Endothelial cell of umbilical vein (primary cell): Measurements from ENCODE around the gene CNOT4.

Experiments
- EZH2 ChIP-seq: IDR thresholded peaks from 2 replicates; pipeline ENCODE4 v1.6.1; 2012; ENCODE audit warnings: borderline replicate concordance, low read depth, mild to moderate bottlenecking, moderate library complexity, low read length, inconsistent platforms; ENCODE audit not compliant: severe bottlenecking
- FOS ChIP-seq: IDR thresholded peaks from 2 replicates; pipeline ENCODE4 v1.6.1; 2011; ENCODE audit warnings: mild to moderate bottlenecking, low read length, moderate library complexity, borderline replicate concordance; ENCODE audit not compliant: insufficient read depth
- GATA2 ChIP-seq: IDR thresholded peaks from 2 replicates; pipeline ENCODE4 v1.7.0; 2011; ENCODE audit warnings: low read depth, mild to moderate bottlenecking, moderate library complexity, mixed read lengths, low read length; ENCODE audit not compliant: insufficient read length, insufficient read depth
- JUN ChIP-seq: IDR thresholded peaks from 2 replicates; pipeline ENCODE4 v1.6.1; 2011; ENCODE audit warnings: borderline replicate concordance, low read depth; ENCODE audit not compliant: insufficient read length, insufficient read depth
- MYC ChIP-seq: IDR thresholded peaks from one replicate; pipeline ENCODE4 v1.6.1; 2011; ENCODE audit warnings: mild to moderate bottlenecking, low read depth, low read length
- POLR2A ChIP-seq: IDR thresholded peaks from 2 replicates; pipeline ENCODE4 v1.6.1; 2012; ENCODE audit warnings: low read depth, mild to moderate bottlenecking, control low read depth, low read length
- POLR2AphosphoS5 ChIP-seq: IDR thresholded peaks from 2 replicates; pipeline ENCODE4 v1.6.1; 2012; ENCODE audit warnings: low read depth, mild to moderate bottlenecking, control low read depth, low read length, moderate library complexity; ENCODE audit not compliant: insufficient read depth
- TF ChIP-seq, protein P1 (sequence below), 2 donors: IDR thresholded peaks; 1 replicate in 1 of 2; 2 replicates in 1 of 2; pipeline ENCODE4 v1.5.1; 2011; ENCODE audit warnings: low read length in 2 of 2, mild to moderate bottlenecking in 2 of 2, moderate library complexity in 2 of 2, control low read depth in 1 of 2, inconsistent platforms in 1 of 2, low read depth in 1 of 2; ENCODE audit not compliant: insufficient read depth in 1 of 2; ENCODE audit errors: extremely low read depth in 1 of 2
- TF ChIP-seq, protein P2 (sequence below): IDR thresholded peaks from 2 replicates; pipeline ENCODE4 v1.6.1; 2011; ENCODE audit not compliant: insufficient read depth, insufficient read length

DNA sequence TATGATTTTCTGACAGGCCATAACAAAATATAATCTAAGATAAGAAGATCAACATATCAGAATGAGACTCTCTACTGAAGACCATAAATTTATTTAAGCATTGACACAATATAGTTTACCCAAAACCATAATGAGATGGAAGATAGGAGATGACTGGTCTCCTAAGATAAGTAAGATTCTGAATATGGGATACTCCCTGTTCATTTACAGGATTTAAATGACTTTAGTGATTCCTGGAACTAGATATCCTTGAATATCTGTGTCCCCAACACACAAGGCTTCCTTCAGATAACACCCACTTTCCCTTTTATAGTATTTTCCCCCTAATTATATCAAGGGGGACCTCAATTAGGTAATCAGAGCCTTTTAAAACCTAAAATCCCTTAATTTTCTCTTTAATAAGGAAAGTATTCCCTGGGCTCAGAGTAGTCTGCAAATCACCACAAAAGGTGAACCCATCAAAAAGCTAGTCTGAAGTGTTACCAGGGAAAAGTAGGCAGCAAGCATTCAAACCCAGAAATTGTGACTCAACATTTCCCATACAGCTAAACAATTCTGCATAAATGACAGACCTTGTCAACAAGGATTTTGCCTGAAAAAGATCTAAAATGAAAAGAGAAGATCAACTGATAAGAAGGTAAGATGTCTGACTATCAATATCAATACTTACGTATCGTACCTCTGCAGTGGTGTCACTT lies 99.9 kb downstream of the CNOT4 start:
- TF ChIP-seq, protein P1, sequence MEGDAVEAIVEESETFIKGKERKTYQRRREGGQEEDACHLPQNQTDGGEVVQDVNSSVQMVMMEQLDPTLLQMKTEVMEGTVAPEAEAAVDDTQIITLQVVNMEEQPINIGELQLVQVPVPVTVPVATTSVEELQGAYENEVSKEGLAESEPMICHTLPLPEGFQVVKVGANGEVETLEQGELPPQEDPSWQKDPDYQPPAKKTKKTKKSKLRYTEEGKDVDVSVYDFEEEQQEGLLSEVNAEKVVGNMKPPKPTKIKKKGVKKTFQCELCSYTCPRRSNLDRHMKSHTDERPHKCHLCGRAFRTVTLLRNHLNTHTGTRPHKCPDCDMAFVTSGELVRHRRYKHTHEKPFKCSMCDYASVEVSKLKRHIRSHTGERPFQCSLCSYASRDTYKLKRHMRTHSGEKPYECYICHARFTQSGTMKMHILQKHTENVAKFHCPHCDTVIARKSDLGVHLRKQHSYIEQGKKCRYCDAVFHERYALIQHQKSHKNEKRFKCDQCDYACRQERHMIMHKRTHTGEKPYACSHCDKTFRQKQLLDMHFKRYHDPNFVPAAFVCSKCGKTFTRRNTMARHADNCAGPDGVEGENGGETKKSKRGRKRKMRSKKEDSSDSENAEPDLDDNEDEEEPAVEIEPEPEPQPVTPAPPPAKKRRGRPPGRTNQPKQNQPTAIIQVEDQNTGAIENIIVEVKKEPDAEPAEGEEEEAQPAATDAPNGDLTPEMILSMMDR (IDR thresholded peaks at IDR 0.05; ENCODE audit: extremely low read depth in 1 of 2, insufficient read depth in 1 of 2, low read depth in 1 of 2, low read length in 2 of 2) = no peak
- TF ChIP-seq MYC (no peak), POLR2A (no peak), EZH2 (no peak), POLR2AphosphoS5 (no peak), FOS (no peak), JUN (no peak), GATA2 (no peak)
- TF ChIP-seq, protein P2, sequence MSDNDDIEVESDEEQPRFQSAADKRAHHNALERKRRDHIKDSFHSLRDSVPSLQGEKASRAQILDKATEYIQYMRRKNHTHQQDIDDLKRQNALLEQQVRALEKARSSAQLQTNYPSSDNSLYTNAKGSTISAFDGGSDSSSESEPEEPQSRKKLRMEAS = no peak
